Measurements from ENCODE around the gene GPBP1. TPM values are rescaled to one million over a fixed set of nuclear protein-coding genes. Genes with fewer than 3 reads are reported as not detected.

GPBP1 gene
- total RNA-seq, 1 donor from 2014 or later, result 21.2 TPM

- Histone ChIP-seq H3K36me3 (peaks cover 10 to 17% of the 10 kb centered on the region in 2 donors), H3K27me3 (no peaks in the 10 kb centered on the region), H3K9me3 (no peaks in the 10 kb centered on the region), H3K4me1 (peaks cover 6% of the 10 kb centered on the region in 2 donors), H3K4me3 (no peak overlapping the region), H3K27ac (no peak overlapping the region)
- intact Hi-C loops (cut with DNase I), result no loop called here
- TF ChIP-seq CTCF (IDR thresholded peaks at IDR 0.05), result no peak
- DNase-seq (ENCODE audit: low spot score in 2 of 2), result no peak
Observed at GRCh38 chr5:57216714-57217113, 42.9 kb downstream of the GPBP1 start.

DNA sequence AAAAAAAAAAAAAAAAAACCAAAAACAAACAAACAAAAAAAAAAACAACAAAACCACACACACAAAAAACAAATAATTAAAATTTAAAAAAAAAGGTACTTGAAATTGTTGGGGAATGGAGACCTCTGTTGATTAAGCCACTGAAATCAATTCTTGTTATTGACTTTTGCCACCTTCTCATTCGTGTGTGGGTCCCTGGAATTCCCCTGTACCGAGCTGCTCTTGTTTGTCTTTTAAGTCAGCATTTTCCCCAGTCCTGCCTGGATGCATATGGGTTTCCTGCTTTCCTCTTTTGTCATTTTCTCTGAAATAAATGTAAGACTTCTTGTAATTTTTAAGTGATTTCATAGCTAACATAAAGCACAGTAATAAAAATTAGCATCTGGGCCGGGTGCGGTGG, 45.5 kb downstream of the GPBP1 start:
- intact Hi-C loops (cut with DNase I), result no loop called here
- no peak for DNase-seq (ENCODE audit: low spot score in 2 of 2)
- peak overlapping the region in 1 of 2 donors; percentile 17 for H3K27ac ChIP-seq
- no peaks in the 10 kb centered on the region for H3K9me3 ChIP-seq
- H3K36me3 ChIP-seq, result peaks cover 10 to 14% of the 10 kb centered on the region in 2 donors
- H3K4me1 ChIP-seq, result peaks cover 6% of the 10 kb centered on the region in 2 donors
- H3K4me3 ChIP-seq, result no peak overlapping the region
- TF ChIP-seq CTCF (IDR thresholded peaks at IDR 0.05), result no peak
- H3K27me3 ChIP-seq, result no peaks in the 10 kb centered on the region

DNA sequence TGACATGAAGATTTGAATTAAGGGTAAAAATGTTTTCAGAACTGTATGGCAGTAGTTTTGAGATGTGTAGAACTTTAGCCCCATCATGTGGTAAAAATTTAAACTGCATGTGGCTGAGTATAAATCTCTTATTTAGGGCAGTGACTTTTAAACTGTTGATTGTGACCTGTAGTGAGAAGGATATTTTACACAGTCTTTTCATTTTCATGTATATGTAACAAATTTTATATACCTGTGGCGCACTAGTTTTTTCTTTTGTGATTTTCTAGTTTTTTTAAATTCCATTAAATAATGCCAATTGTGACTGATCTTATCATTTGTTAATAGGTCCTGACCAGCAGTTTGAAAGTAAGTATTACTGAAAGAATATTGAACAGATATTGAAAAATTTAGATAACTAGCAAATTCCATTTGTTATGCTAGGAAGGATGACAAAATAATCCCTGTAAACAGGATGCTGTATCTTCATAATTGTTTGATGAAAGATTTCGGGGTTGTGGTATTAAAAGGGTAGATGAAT, 47.2 kb downstream of the GPBP1 start:
- H3K9me3 ChIP-seq, result no peaks in the 10 kb centered on the region
- intact Hi-C loops (cut with DNase I), result loop anchor here (1.0 to 2.0 kb wide), 3 partner anchors 48 to 320 kb away; partner anchors contain the start of gene MIER3
- H3K4me1 ChIP-seq, result peaks cover 5 to 6% of the 10 kb centered on the region in 2 donors
- no peak for DNase-seq (ENCODE audit: low spot score in 2 of 2)
- H3K4me3 ChIP-seq, result no peak overlapping the region
- H3K27ac ChIP-seq, result no peak overlapping the region
- H3K36me3 ChIP-seq, result no peaks in the 10 kb centered on the region
- peak; percentile 80 to 90 (median 89) for TF ChIP-seq CTCF (IDR thresholded peaks at IDR 0.05)
- no peaks in the 10 kb centered on the region for H3K27me3 ChIP-seq

- peaks cover 0 to 3% of the 10 kb centered on the region in 2 donors for H3K4me1 ChIP-seq
- intact Hi-C loops (cut with DNase I), result no loop called here
Observed at GRCh38 chr5:57225553-57225952, 51.7 kb downstream of the GPBP1 start.

GRCh38 chr5:57229313-57229712, 55.5 kb downstream of the GPBP1 start:
- Histone ChIP-seq H3K4me3 (no peak overlapping the region), H3K36me3 (peaks cover 12 to 28% of the 10 kb centered on the region in 2 donors), H3K27me3 (no peaks in the 10 kb centered on the region), H3K9me3 (no peaks in the 10 kb centered on the region), H3K27ac (no peak overlapping the region), H3K4me1 (no peaks in the 10 kb centered on the region)
- intact Hi-C loops (cut with DNase I), result no loop called here
- TF ChIP-seq CTCF (IDR thresholded peaks at IDR 0.05), result no peak
- no peak for DNase-seq (ENCODE audit: low spot score in 2 of 2)

More at GRCh38 chr5:57225553-57225952, 51.7 kb downstream of the GPBP1 start:
- no peak overlapping the region for H3K27ac ChIP-seq
- no peak for DNase-seq (ENCODE audit: low spot score in 2 of 2)
- peaks cover 0 to 4% of the 10 kb centered on the region in 2 donors for H3K36me3 ChIP-seq
- TF ChIP-seq CTCF (IDR thresholded peaks at IDR 0.05), result no peak
- no peaks in the 10 kb centered on the region for H3K9me3 ChIP-seq
- no peaks in the 10 kb centered on the region for H3K27me3 ChIP-seq
- no peak overlapping the region for H3K4me3 ChIP-seq

DNA sequence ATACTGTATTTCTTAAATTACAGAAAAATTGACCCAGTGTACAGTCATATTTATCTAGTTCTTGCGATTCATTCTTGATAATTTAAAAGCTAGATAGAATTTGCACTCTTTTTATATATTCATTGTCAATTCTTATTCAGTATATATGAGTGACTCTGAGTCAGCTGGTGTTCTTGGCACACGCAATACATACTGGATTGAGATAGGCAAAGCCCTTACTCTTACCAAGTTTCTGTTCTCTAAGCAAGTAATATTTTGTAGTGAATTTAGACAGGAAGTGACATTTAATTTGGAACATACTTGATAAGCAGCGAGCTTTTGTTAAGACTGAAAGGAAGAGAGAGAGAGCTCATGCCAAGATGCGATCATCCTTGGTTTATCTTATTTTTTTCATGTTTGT, 57.7 kb downstream of the GPBP1 start:
- Histone ChIP-seq H3K4me3 (no peak overlapping the region), H3K27ac (peak overlapping the region in 1 of 2 donors; percentile 0), H3K36me3 (peaks cover 12 to 34% of the 10 kb centered on the region in 2 donors), H3K27me3 (no peaks in the 10 kb centered on the region), H3K9me3 (no peaks in the 10 kb centered on the region), H3K4me1 (no peaks in the 10 kb centered on the region)
- no peak for DNase-seq (ENCODE audit: low spot score in 2 of 2)
- intact Hi-C loops (cut with DNase I), result no loop called here
- TF ChIP-seq CTCF (IDR thresholded peaks at IDR 0.05), result no peak
